ENCODE results near the gene PCP4.

PCP4 gene

DNA sequence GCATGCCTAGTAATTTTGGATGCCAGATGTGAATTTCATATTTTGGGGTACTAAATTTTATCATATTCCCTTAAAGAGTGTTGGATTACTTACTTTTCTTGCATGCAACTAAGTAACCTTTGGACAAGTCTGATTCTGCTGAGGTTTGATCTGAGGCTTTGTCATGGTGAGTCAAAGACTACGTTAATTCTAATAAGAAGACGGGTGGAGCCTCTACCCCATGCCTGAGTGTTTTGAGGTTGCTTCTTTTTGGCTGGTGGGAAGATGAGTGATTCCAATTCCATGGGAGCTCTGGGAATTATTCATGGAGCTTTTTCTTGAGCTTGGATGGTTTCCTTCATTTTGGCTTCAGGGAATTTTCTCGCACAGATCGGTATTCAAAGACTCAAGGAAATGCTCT lies 11.6 kb upstream of the PCP4 start:
- DNase-seq (ENCODE audit: low spot score), result no peak
- in situ Hi-C loops (cut with MboI; ENCODE audit: low pct_unique_long_range_greater_than_20kb, low sequenced_read_pairs, unreplicated experiment), result no loop called here
- TF ChIP-seq, protein P1, sequence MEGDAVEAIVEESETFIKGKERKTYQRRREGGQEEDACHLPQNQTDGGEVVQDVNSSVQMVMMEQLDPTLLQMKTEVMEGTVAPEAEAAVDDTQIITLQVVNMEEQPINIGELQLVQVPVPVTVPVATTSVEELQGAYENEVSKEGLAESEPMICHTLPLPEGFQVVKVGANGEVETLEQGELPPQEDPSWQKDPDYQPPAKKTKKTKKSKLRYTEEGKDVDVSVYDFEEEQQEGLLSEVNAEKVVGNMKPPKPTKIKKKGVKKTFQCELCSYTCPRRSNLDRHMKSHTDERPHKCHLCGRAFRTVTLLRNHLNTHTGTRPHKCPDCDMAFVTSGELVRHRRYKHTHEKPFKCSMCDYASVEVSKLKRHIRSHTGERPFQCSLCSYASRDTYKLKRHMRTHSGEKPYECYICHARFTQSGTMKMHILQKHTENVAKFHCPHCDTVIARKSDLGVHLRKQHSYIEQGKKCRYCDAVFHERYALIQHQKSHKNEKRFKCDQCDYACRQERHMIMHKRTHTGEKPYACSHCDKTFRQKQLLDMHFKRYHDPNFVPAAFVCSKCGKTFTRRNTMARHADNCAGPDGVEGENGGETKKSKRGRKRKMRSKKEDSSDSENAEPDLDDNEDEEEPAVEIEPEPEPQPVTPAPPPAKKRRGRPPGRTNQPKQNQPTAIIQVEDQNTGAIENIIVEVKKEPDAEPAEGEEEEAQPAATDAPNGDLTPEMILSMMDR (IDR thresholded peaks at IDR 0.05; ENCODE audit: extremely low read depth, insufficient read depth, missing control alignments), result no peak

DNA sequence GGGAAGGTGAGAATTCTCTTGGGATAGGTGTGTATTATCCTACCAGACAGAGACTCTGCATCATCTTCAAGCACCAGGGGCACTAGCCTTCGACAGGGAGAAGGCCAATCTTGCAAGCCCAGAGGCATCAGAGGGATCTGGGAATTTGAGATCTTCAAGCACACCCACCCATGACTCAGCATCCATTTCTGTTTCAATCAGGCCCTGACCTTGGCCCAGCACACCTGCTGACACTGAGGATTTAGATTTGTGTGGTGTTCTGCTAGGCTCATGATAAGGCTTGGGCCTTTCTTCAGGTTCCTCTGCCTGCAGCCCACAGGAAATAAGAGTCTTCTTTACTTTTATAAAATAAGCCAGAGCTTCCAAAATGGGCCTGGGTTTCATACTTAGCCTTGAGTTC lies 6.6 kb upstream of the PCP4 start:
- TF ChIP-seq, protein P1 (IDR thresholded peaks at IDR 0.05; ENCODE audit: extremely low read depth, insufficient read depth, missing control alignments), result no peak
- no peak for DNase-seq (ENCODE audit: low spot score)
- in situ Hi-C loops (cut with MboI; ENCODE audit: low pct_unique_long_range_greater_than_20kb, low sequenced_read_pairs, unreplicated experiment), result no loop called here

DNA sequence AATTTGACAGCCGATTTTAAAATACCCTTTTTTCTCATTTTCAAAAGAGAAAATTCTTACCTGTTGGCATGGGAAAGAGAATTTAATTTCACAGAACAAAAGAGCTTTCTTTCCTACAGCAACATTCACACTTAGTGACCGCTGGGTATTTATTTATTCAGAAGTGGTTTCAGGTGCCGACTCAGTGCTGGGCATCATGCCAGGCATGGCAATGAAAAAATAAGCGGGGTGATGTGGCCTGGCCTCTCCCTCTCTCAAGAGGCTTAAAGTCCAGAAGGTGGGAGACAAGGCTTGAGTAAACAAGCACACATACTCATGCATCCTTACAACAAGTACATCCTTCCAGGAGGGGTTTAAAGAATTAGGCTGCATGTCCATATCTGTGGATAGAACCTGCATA lies 4.1 kb upstream of the PCP4 start:
- in situ Hi-C loops (cut with MboI; ENCODE audit: low pct_unique_long_range_greater_than_20kb, low sequenced_read_pairs, unreplicated experiment), result no loop called here
- no peak for DNase-seq (ENCODE audit: low spot score)
- TF ChIP-seq, protein P1 (IDR thresholded peaks at IDR 0.05; ENCODE audit: extremely low read depth, insufficient read depth, missing control alignments), result no peak

DNA sequence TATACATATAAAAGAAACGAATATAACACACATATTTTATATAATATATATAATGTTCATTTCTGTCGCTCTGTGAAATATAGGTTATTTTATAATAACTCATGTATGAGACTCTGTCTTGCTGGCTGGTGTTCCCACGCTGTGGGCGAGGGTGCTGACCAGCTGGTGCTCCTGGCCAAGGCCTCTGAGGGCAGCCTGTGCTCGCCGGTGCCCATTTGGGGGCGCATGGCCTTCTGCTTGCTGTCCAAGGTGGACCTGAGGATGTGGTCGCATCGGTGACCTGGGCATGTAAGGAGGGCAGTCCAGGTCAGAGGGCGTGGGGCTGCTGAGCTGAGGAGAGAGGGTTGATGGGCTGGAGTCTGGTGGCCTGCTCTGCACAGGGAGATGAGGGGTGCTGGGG lies 1.1 kb upstream of the PCP4 start:
- no peak for DNase-seq (ENCODE audit: low spot score)
- TF ChIP-seq, protein P1 (IDR thresholded peaks at IDR 0.05; ENCODE audit: extremely low read depth, insufficient read depth, missing control alignments), result no peak
- in situ Hi-C loops (cut with MboI; ENCODE audit: low pct_unique_long_range_greater_than_20kb, low sequenced_read_pairs, unreplicated experiment), result no loop called here

DNA sequence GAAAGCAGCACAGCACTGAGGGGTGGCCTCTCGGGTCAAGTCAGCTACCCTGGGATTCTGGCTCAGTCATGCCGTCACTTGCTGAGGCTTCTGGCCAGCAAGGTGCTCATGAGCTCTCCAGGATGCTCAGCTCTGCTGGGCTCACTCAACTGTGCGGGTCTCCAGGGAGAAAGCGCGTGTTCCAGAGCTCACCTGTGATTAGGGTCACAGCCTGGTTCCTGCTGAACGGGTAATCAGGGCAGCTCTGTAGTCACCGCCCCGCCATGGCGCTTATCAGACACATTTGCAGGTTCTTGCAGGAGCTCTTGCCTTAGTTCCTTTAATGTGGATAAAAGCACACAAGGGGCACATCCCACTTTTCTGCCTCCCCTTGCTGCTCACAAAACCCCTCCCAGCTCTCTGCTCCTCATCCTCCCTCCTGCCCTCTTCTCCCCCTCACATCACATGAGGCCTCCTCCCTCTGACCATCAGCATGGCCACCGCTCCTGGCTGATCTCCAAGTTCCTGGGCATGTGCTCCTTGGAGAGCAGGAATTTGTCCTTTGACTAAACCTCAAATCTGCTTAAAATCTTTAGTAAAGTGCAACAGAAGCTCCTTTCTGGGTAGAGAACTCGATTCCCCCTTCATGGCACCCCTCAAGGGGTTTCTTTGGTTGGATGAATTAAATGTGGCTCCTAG lies 2.0 kb downstream of the PCP4 start:
- no peak for DNase-seq (ENCODE audit: low spot score)
- TF ChIP-seq, protein P1 (IDR thresholded peaks at IDR 0.05; ENCODE audit: extremely low read depth, insufficient read depth, missing control alignments), result no peak
- in situ Hi-C loops (cut with MboI; ENCODE audit: low pct_unique_long_range_greater_than_20kb, low sequenced_read_pairs, unreplicated experiment), result no loop called here

DNA sequence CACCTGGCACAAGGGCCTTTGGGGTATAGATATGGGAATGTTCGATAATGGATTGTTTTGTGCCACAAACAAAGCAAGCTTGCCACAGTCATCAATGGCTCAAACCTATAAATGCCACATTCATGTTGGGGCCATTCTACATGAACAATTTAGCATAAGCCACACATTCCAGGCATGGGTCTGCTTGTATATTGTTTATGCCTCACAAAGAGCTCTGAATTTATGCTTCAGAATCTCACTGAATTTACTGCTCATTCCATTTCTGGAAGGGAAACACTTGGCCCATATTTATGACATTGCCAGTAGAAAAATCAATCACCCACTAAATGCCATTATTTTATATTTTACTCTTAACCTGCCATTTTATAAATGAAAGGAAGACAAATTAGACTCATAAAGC lies 6.4 kb downstream of the PCP4 start:
- no peak for DNase-seq (ENCODE audit: low spot score)
- in situ Hi-C loops (cut with MboI; ENCODE audit: low pct_unique_long_range_greater_than_20kb, low sequenced_read_pairs, unreplicated experiment), result no loop called here
- TF ChIP-seq, protein P1 (IDR thresholded peaks at IDR 0.05; ENCODE audit: extremely low read depth, insufficient read depth, missing control alignments), result no peak
